B cell (primary cell): Measurements from ENCODE around the gene PTGFRN.

Source experiments
- EZH2 ChIP-seq: IDR thresholded peaks from 2 replicates; pipeline ENCODE4 v1.6.1; 2012; ENCODE audit warnings: borderline replicate concordance, low read depth, mild to moderate bottlenecking, moderate library complexity, low read length; ENCODE audit not compliant: insufficient read depth, poor library complexity, severe bottlenecking
- TF ChIP-seq, protein P1 (sequence below): fragments of 200-600 bp; IDR thresholded peaks from one replicate; pipeline ENCODE4 v1.8.0; 2022; ENCODE audit warnings: antibody characterized with exemption, mild to moderate bottlenecking

DNA sequence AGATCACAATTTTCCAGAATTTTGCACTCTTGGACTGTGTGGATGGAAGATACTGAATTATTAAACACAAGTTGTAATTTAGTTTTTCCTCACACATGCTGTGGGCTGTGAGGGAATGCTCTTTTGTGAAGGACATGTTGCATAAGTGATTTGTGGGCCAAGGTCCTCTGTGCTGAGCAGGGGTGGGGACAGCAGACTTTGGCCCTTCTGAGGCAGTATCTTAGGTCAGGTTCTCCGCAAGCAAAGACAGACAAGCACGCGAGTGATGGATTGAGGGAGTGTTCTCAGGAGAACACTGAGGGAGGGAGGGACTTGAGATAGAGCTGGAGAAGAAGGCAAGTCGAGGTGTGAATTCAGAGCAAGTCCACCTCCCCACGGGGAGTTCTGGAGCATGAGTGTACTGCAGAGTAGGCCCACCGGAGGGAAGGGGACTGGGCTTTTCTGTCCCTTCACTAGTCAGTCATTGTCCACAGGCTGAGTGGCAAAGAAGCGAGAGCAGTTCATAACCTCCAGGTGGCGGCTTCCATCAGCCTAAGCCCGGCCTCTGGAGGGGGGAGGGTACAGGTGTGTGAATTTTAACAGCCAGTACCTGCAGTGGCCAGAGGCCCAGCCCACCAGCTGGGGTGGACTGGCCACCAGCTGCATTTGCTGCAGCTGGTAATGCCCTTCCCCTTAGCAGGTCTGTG is 72.7 kb downstream of the PTGFRN start:
- TF ChIP-seq EZH2: no peak
- TF ChIP-seq, protein P1, sequence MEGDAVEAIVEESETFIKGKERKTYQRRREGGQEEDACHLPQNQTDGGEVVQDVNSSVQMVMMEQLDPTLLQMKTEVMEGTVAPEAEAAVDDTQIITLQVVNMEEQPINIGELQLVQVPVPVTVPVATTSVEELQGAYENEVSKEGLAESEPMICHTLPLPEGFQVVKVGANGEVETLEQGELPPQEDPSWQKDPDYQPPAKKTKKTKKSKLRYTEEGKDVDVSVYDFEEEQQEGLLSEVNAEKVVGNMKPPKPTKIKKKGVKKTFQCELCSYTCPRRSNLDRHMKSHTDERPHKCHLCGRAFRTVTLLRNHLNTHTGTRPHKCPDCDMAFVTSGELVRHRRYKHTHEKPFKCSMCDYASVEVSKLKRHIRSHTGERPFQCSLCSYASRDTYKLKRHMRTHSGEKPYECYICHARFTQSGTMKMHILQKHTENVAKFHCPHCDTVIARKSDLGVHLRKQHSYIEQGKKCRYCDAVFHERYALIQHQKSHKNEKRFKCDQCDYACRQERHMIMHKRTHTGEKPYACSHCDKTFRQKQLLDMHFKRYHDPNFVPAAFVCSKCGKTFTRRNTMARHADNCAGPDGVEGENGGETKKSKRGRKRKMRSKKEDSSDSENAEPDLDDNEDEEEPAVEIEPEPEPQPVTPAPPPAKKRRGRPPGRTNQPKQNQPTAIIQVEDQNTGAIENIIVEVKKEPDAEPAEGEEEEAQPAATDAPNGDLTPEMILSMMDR: no peak
